GM23338 (cell line): Measurements from ENCODE around the gene COL16A1. TPM values are rescaled to one million over a fixed set of nuclear protein-coding genes. Genes with fewer than 3 reads are reported as not detected.

ENCODE experiments used
- ATAC-seq: fragments of 200-7000 bp; cut with Tn5 transposase; 3 replicates; pipeline ENCODE4 v1.9.1; 2020
- DNase-seq: peaks from one replicate; pipeline ENCODE4 v3.0.0-alpha.2; 2015; ENCODE audit warnings: low spot score
- H2AFZ ChIP-seq: fragments of 200-600 bp; sonication (generic); 2 replicates; pipeline ENCODE4 v1.8.0; 2016; ENCODE audit warnings: antibody characterized with exemption, mild to moderate bottlenecking, moderate library complexity
- H3F3A ChIP-seq: fragments of 200-600 bp; sonication (generic); replicated peaks from 2 replicates; pipeline ENCODE4 v1.8.0; 2017; ENCODE audit warnings: antibody characterized with exemption, mixed run types, low read depth
- H3K27ac ChIP-seq: fragments of 200-600 bp; sonication (generic); 2 replicates; pipeline ENCODE4 v1.6.1; 2016; ENCODE audit warnings: low read depth
- H3K27me3 ChIP-seq: fragments of 200-600 bp; sonication (generic); 2 replicates; pipeline ENCODE4 v1.8.0; 2016; ENCODE audit warnings: mild to moderate bottlenecking, mixed run types, moderate library complexity; ENCODE audit not compliant: insufficient read depth
- H3K36me3 ChIP-seq: fragments of 200-600 bp; sonication (generic); 2 replicates; pipeline ENCODE4 v1.8.0; 2016; ENCODE audit warnings: mild to moderate bottlenecking; ENCODE audit not compliant: insufficient read depth
- H3K4me1 ChIP-seq: fragments of 200-600 bp; sonication (generic); 2 replicates; pipeline ENCODE4 v1.8.0; 2016; ENCODE audit warnings: mild to moderate bottlenecking, moderate library complexity; ENCODE audit not compliant: insufficient read depth
- H3K4me2 ChIP-seq: fragments of 200-600 bp; sonication (generic); 2 replicates; pipeline ENCODE4 v1.7.1; 2017; ENCODE audit warnings: mixed run types
- H3K4me3 ChIP-seq: fragments of 200-600 bp; sonication (generic); 2 replicates; pipeline ENCODE4 v1.6.1; 2016; ENCODE audit warnings: mixed run types
- H3K79me2 ChIP-seq: fragments of 200-600 bp; sonication (generic); replicated peaks from 2 replicates; pipeline ENCODE4 v1.8.0; 2017; ENCODE audit warnings: mild to moderate bottlenecking; ENCODE audit not compliant: insufficient read depth
- H3K9me2 ChIP-seq: fragments of 200-600 bp; sonication (generic); 2 replicates; pipeline ENCODE4 v1.8.0; 2017; ENCODE audit not compliant: insufficient read depth
- H4K20me1 ChIP-seq: fragments of 200-600 bp; sonication (generic); replicated peaks from 2 replicates; pipeline ENCODE4 v1.8.0; 2017; ENCODE audit warnings: mild to moderate bottlenecking; ENCODE audit not compliant: insufficient read depth
- H3K27ac Mint-ChIP-seq: 2 replicates; pipeline ENCODE4 v1.8.0; 2020; ENCODE audit warnings: inconsistent platforms, mild to moderate bottlenecking, moderate library complexity, mixed read lengths
- H3K27me3 Mint-ChIP-seq: 3 replicates; pipeline ENCODE4 v1.8.0; 2022; ENCODE audit warnings: low read depth, mild to moderate bottlenecking, moderate library complexity, mixed read lengths, inconsistent platforms; ENCODE audit not compliant: insufficient read depth, poor library complexity
- H3K36me3 Mint-ChIP-seq: 3 replicates; pipeline ENCODE4 v1.8.0; 2021; ENCODE audit warnings: low read depth, mild to moderate bottlenecking, inconsistent platforms, moderate library complexity, mixed read lengths
- H3K4me1 Mint-ChIP-seq: 3 replicates; pipeline ENCODE4 v1.8.0; 2020; ENCODE audit warnings: mild to moderate bottlenecking, inconsistent platforms, mixed read lengths
- H3K4me3 Mint-ChIP-seq: 3 replicates; pipeline ENCODE4 v1.8.0; 2021; ENCODE audit warnings: moderate library complexity, mild to moderate bottlenecking, inconsistent platforms, mixed read lengths
- H3K9me3 Mint-ChIP-seq: 3 replicates; pipeline ENCODE4 v1.8.0; 2020; ENCODE audit warnings: moderate library complexity, mild to moderate bottlenecking, inconsistent platforms, mixed read lengths
- CREB1 ChIP-seq: fragments of 250-450 bp; sonication (Bioruptor Pico); IDR thresholded peaks from 2 replicates; pipeline ENCODE4 v1.5.0; 2020; ENCODE audit warnings: low read depth, mild to moderate bottlenecking, moderate library complexity
- EZH2 ChIP-seq: fragments of 200-600 bp; sonication (generic); IDR thresholded peaks from one replicate; pipeline ENCODE4 v1.8.0; 2017; ENCODE audit warnings: antibody characterized with exemption, mild to moderate bottlenecking, low read depth; ENCODE audit not compliant: unreplicated experiment
- POLR2AphosphoS5 ChIP-seq: IDR thresholded peaks from 2 replicates; pipeline ENCODE4 v1.6.1; 2016; ENCODE audit warnings: antibody characterized with exemption, low read depth
- STAT1 ChIP-seq: IDR thresholded peaks from one replicate; pipeline ENCODE4 v1.6.1; 2016; ENCODE audit warnings: antibody characterized with exemption; ENCODE audit not compliant: unreplicated experiment
- ZNF114 ChIP-seq: fragments of 250-450 bp; sonication (Bioruptor Pico); IDR thresholded peaks from 2 replicates; pipeline ENCODE4 v1.5.0; 2020; ENCODE audit warnings: mild to moderate bottlenecking, moderate library complexity
- polyA plus RNA-seq: library from polyadenylated mRNA; unstranded; fragments of >200 nt; fragmentation: Nextera tagmentation; extraction: Ambion mirVana; gene quantifications from 2 replicates; pipeline ENCODE4 v1.2.1, GENCODE V29; 2016
- total RNA-seq: library from RNA; depleted of rRNA; stranded (reverse); fragments of >200 nt; shearing (Covaris generic); gene quantifications from 2 replicates; pipeline ENCODE4 v1.2.3, GENCODE V29; 2014
- TF ChIP-seq, protein P1 (sequence below): fragments of 250-450 bp; sonication (Bioruptor Pico); IDR thresholded peaks from 2 replicates; pipeline ENCODE4 v1.5.0; 2020; ENCODE audit warnings: mild to moderate bottlenecking, moderate library complexity
- TF ChIP-seq, protein P2 (sequence below), 2 experiments: fragments of 200-600 bp in 1 of 2; sonication (generic) in 1 of 2; conservative IDR thresholded peaks; 2 replicates each; pipeline versions ENCODE4 v1.5.1 to v1.6.1; 2016 to 2017; ENCODE audit warnings: antibody characterized with exemption in 2 of 2, low read depth in 2 of 2, mild to moderate bottlenecking in 2 of 2, moderate library complexity in 1 of 2

COL16A1 gene
- total and polyA plus RNA-seq, 2 experiments from 2014 or later = 4.2 to 13.2 TPM

DNA sequence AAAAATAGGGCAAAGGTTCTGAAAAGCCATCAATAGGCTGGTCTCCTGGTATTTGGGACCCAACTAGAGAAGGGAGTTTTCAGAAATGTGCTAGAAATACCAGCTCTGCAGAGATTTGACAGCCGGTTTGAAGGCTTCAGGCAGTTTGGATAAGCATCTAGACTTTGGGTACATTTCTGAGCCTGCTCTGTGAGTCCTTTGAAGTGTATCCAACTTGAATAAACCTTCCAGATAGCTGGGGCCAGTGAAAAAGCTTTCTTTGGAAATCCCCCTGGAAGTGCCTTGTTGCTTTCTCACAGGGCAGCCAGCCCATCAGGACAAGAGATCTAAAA, 52.8 kb downstream of the COL16A1 start:
- no peaks in the 10 kb centered on the region for H3K4me1 Mint-ChIP-seq
- no peak for TF ChIP-seq POLR2AphosphoS5
- no peak for TF ChIP-seq CREB1 (CRISPR knock-in tag)
- TF ChIP-seq STAT1 = no peak
- TF ChIP-seq, protein P1, sequence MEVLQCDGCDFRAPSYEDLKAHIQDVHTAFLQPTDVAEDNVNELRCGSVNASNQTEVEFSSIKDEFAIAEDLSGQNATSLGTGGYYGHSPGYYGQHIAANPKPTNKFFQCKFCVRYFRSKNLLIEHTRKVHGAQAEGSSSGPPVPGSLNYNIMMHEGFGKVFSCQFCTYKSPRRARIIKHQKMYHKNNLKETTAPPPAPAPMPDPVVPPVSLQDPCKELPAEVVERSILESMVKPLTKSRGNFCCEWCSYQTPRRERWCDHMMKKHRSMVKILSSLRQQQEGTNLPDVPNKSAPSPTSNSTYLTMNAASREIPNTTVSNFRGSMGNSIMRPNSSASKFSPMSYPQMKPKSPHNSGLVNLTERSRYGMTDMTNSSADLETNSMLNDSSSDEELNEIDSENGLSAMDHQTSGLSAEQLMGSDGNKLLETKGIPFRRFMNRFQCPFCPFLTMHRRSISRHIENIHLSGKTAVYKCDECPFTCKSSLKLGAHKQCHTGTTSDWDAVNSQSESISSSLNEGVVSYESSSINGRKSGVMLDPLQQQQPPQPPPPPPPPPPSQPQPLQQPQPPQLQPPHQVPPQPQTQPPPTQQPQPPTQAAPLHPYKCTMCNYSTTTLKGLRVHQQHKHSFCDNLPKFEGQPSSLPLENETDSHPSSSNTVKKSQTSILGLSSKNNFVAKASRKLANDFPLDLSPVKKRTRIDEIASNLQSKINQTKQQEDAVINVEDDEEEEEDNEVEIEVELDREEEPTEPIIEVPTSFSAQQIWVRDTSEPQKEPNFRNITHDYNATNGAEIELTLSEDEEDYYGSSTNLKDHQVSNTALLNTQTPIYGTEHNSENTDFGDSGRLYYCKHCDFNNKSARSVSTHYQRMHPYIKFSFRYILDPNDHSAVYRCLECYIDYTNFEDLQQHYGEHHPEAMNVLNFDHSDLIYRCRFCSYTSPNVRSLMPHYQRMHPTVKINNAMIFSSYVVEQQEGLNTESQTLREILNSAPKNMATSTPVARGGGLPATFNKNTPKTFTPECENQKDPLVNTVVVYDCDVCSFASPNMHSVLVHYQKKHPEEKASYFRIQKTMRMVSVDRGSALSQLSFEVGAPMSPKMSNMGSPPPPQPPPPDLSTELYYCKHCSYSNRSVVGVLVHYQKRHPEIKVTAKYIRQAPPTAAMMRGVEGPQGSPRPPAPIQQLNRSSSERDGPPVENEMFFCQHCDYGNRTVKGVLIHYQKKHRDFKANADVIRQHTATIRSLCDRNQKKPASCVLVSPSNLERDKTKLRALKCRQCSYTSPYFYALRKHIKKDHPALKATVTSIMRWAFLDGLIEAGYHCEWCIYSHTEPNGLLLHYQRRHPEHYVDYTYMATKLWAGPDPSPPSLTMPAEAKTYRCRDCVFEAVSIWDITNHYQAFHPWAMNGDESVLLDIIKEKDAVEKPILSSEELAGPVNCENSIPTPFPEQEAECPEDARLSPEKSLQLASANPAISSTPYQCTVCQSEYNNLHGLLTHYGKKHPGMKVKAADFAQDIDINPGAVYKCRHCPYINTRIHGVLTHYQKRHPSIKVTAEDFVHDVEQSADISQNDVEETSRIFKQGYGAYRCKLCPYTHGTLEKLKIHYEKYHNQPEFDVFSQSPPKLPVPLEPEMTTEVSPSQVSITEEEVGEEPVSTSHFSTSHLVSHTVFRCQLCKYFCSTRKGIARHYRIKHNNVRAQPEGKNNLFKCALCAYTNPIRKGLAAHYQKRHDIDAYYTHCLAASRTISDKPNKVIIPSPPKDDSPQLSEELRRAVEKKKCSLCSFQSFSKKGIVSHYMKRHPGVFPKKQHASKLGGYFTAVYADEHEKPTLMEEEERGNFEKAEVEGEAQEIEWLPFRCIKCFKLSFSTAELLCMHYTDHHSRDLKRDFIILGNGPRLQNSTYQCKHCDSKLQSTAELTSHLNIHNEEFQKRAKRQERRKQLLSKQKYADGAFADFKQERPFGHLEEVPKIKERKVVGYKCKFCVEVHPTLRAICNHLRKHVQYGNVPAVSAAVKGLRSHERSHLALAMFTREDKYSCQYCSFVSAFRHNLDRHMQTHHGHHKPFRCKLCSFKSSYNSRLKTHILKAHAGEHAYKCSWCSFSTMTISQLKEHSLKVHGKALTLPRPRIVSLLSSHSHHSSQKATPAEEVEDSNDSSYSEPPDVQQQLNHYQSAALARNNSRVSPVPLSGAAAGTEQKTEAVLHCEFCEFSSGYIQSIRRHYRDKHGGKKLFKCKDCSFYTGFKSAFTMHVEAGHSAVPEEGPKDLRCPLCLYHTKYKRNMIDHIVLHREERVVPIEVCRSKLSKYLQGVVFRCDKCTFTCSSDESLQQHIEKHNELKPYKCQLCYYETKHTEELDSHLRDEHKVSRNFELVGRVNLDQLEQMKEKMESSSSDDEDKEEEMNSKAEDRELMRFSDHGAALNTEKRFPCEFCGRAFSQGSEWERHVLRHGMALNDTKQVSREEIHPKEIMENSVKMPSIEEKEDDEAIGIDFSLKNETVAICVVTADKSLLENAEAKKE (CRISPR knock-in tag) = no peak
- no peaks in the 10 kb centered on the region for H3K36me3 ChIP-seq
- H4K20me1 ChIP-seq = no peaks in the 10 kb centered on the region
- DNase-seq (no peak), ATAC-seq (no peak)
- no peaks in the 10 kb centered on the region for H3K4me1 ChIP-seq
- 0 out of 2 replicates have a peak, but pooled peaks cover 2% of the 10 kb centered on the region for H3K79me2 ChIP-seq
- no peaks in the 10 kb centered on the region for H3K36me3 Mint-ChIP-seq
- no peak overlapping the region for H3K4me3 ChIP-seq
- H3K9me2 ChIP-seq = no peaks in the 10 kb centered on the region
- H3K27me3 Mint-ChIP-seq = peaks cover 4% of the 10 kb centered on the region
- no peaks in the 10 kb centered on the region for H3F3A ChIP-seq
- no peak overlapping the region for H2AFZ ChIP-seq
- no peak overlapping the region for H3K4me2 ChIP-seq
- no peaks in the 10 kb centered on the region for H3K27me3 ChIP-seq
- no peak overlapping the region for H3K4me3 Mint-ChIP-seq
- no peak overlapping the region for H3K27ac ChIP-seq
- no peak overlapping the region for H3K27ac Mint-ChIP-seq
- no peaks in the 10 kb centered on the region; the same call in 2 of the 3 replicates for H3K9me3 Mint-ChIP-seq

DNA sequence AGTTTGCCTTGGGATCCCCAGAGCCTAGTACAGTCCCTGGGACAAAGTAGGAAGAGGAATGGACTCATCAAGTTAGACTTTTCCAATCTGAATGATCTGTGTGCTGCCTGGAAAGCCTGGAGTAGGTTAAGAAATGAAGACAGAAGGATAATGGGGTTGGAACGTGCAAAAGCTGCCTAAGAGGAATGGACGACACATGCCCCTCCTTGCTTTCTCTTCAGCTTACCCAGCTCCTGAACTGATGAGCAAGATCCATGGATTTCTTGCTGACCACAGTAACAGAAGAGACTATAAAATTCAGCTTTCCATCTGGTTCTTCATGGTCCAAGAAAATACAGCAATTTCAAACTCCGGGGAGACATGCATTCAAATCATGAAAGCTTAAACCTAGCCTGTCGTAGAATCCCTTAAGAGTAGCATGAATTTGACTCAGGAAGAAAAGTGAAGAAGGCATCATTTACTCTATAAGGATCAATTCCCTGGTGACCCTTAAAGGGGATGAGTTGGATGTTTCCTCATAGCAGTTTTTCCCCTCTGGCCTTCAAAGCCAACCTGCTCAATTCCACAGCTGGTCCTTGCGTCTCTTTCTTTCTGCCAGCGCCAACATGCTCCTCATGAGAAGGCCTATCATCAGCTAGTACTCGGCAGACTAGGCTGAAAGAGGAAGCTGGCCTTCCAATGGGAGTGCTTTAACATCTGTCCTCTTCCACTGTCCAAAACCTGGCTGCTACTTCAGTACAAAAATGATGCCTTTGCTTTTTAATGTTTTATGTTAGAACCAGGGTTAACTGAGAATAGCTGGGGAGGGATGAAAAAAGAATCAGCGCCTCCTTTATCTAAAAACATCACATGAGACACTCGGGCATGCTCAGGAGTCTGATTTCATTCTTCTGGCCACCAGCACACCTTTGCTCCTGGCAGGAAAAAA, 53.4 kb downstream of the COL16A1 start:
- no peak for ATAC-seq
- Histone ChIP-seq H3K4me2 (no peak overlapping the region), H4K20me1 (no peaks in the 10 kb centered on the region), H3K27me3 (no peaks in the 10 kb centered on the region), H3K4me3 (no peak overlapping the region), H3K9me2 (no peaks in the 10 kb centered on the region), H3F3A (peaks cover 5% of the 10 kb centered on the region; the same call in 1 of the 2 replicates), H2AFZ (no peak overlapping the region), H3K4me1 (peaks cover 3% of the 10 kb centered on the region; the same call in 1 of the 2 replicates), H3K27ac (no peak overlapping the region), H3K36me3 (no peaks in the 10 kb centered on the region), H3K79me2 (0 out of 2 replicates have a peak, but pooled peaks cover 2% of the 10 kb centered on the region)
- H3K27me3 Mint-ChIP-seq = peaks cover 4% of the 10 kb centered on the region
- H3K27ac Mint-ChIP-seq = no peak overlapping the region
- DNase-seq = no peak
- peaks cover 3% of the 10 kb centered on the region; the same call in 1 of the 3 replicates for H3K4me1 Mint-ChIP-seq
- H3K36me3 Mint-ChIP-seq = no peaks in the 10 kb centered on the region
- no peaks in the 10 kb centered on the region; the same call in 2 of the 3 replicates for H3K9me3 Mint-ChIP-seq
- no peak overlapping the region for H3K4me3 Mint-ChIP-seq
- TF ChIP-seq CREB1 (CRISPR knock-in tag) = no peak
- no peak for TF ChIP-seq ZNF114 (CRISPR knock-in tag)
- no peak for TF ChIP-seq EZH2
- TF ChIP-seq, protein P2, sequence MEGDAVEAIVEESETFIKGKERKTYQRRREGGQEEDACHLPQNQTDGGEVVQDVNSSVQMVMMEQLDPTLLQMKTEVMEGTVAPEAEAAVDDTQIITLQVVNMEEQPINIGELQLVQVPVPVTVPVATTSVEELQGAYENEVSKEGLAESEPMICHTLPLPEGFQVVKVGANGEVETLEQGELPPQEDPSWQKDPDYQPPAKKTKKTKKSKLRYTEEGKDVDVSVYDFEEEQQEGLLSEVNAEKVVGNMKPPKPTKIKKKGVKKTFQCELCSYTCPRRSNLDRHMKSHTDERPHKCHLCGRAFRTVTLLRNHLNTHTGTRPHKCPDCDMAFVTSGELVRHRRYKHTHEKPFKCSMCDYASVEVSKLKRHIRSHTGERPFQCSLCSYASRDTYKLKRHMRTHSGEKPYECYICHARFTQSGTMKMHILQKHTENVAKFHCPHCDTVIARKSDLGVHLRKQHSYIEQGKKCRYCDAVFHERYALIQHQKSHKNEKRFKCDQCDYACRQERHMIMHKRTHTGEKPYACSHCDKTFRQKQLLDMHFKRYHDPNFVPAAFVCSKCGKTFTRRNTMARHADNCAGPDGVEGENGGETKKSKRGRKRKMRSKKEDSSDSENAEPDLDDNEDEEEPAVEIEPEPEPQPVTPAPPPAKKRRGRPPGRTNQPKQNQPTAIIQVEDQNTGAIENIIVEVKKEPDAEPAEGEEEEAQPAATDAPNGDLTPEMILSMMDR (conservative IDR thresholded peaks at IDR 0.05; ENCODE audit: low read depth in 2 of 2) = no peak
